ENCODE data around the gene TNFSF8.

DNA sequence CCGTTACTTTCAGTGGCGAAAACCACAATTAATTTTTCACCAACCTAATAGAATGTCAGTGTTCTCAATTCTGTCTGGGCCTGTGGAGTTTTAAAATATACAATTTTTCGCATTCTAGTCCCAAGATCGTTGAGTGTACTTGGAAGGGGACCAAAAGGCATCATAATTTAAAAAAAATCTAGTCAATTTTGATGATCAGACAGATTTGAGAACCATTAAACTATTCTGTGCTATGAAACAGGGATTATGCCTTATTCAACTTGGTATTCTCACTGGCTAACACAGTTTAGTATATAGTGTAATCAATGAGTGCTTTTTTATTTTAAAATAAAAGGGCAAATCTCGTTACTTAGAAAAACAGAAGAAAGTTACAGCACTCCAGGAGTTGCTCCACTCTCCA, 63.1 kb downstream of the TNFSF8 start:
- no peak for TF ChIP-seq SIX5 (IDR thresholded peaks at IDR 0.05; ENCODE audit: low read depth, low read length)
- TF ChIP-seq SUZ12 (IDR thresholded peaks at IDR 0.05; ENCODE audit: low read length) = no peak
- no peak for TF ChIP-seq TAF1 (IDR thresholded peaks at IDR 0.05; ENCODE audit: low read depth, low read length)
- TF ChIP-seq, protein P1, sequence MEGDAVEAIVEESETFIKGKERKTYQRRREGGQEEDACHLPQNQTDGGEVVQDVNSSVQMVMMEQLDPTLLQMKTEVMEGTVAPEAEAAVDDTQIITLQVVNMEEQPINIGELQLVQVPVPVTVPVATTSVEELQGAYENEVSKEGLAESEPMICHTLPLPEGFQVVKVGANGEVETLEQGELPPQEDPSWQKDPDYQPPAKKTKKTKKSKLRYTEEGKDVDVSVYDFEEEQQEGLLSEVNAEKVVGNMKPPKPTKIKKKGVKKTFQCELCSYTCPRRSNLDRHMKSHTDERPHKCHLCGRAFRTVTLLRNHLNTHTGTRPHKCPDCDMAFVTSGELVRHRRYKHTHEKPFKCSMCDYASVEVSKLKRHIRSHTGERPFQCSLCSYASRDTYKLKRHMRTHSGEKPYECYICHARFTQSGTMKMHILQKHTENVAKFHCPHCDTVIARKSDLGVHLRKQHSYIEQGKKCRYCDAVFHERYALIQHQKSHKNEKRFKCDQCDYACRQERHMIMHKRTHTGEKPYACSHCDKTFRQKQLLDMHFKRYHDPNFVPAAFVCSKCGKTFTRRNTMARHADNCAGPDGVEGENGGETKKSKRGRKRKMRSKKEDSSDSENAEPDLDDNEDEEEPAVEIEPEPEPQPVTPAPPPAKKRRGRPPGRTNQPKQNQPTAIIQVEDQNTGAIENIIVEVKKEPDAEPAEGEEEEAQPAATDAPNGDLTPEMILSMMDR (IDR thresholded peaks at IDR 0.05; ENCODE audit: control extremely low read depth in 1 of 3, insufficient read depth in 1 of 3, low read depth in 1 of 3, low read length in 3 of 3) = no peak
- no peak for TF ChIP-seq ASH2L (IDR thresholded peaks at IDR 0.05; ENCODE audit: low read length)
- no peak for TF ChIP-seq CEBPB (IDR thresholded peaks at IDR 0.05; ENCODE audit: low read depth, low read length)
- TF ChIP-seq POLR2A (IDR thresholded peaks at IDR 0.05; ENCODE audit: control extremely low read depth in 1 of 2, low read depth in 2 of 2, low read length in 2 of 2) = no peak

Data from H1 (cell line).